ENCODE data around the gene KCNT2.

DNA sequence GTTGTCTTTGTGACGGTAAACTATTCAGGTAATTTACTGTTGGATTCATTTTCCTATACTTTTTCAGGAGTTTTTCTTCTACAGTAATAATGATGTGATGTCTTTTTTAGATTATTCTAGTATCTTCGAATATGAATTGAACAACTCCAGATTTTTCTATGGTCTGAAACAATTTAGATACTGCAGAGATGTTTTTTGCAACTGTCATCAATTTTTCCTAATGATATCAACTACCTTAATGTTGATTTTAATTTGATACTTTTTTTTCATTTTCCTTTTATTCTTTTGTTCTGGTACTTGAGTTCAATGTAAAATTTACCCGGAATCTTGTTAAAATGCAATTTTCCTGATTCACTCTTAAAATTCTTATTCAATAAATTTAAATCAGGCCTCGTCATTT lies 110.4 kb downstream of the KCNT2 start:
- TF ChIP-seq EZH2 (IDR thresholded peaks at IDR 0.05; ENCODE audit: insufficient read depth, poor library complexity, severe bottlenecking) = no peak
- TF ChIP-seq EZH2phosphoT487 (IDR thresholded peaks at IDR 0.05; ENCODE audit: insufficient read depth, low read depth) = no peak
